HEK293 (cell line): ENCODE results near the gene RIMS4.

Experiments used
- CTCF ChIA-PET: fragments of 350-600 bp; formaldehyde crosslinking; extraction: SDS; loops from one replicate; lab custom pipeline; 2021; ENCODE audit warnings: antibody characterized with exemption; lab: Yijun Ruan, JAX
- POLR2A ChIA-PET: fragments of 300-600 bp; formaldehyde crosslinking; extraction: SDS; loops from one replicate; lab custom pipeline; 2020; ENCODE audit warnings: antibody characterized with exemption, inconsistent platforms; lab: Yijun Ruan, JAX
- H3K27ac ChIP-seq: fragments of 200-500 bp; sonication (Bioruptor generic); 2 replicates; pipeline ENCODE4 v1.5.1; 2014; ENCODE audit warnings: low read depth, low read length, control low read depth, inconsistent platforms; ENCODE audit errors: extremely low read depth
- H3K36me3 ChIP-seq, 2 experiments: fragments of 200-500 bp in 1 of 2; sonication (Bioruptor generic) in 1 of 2; 1 replicate in 1 of 2; 2 replicates in 1 of 2; pipeline ENCODE4 v1.5.1; 2014 to 2017; ENCODE audit warnings: inconsistent platforms in 2 of 2, low read length in 2 of 2; ENCODE audit not compliant: control insufficient read depth in 2 of 2, insufficient read depth in 1 of 2
- H3K4me1 ChIP-seq: fragments of 200-500 bp; sonication (Bioruptor generic); 2 replicates; pipeline ENCODE4 v1.5.1; 2014; ENCODE audit warnings: mild to moderate bottlenecking, low read length, inconsistent platforms; ENCODE audit not compliant: control insufficient read depth, insufficient read depth
- H3K4me3 ChIP-seq: 2 replicates; pipeline ENCODE4 v1.5.1; 2011; ENCODE audit warnings: low read depth, mild to moderate bottlenecking, control low read depth, low read length, moderate library complexity
- H3K9me3 ChIP-seq: fragments of 200-500 bp; sonication (Bioruptor generic); 2 replicates; pipeline ENCODE4 v1.5.1; 2014; ENCODE audit warnings: low read depth, low read length, inconsistent platforms; ENCODE audit not compliant: control insufficient read depth, insufficient read depth
- GFI1B ChIP-seq: fragments of 450-650 bp; formaldehyde crosslinking; IDR thresholded peaks from 2 replicates; pipeline ENCODE4 v1.5.1; 2016; ENCODE audit warnings: missing biosample characterization, missing genetic modification characterization
- GLIS1 ChIP-seq: fragments of 450-650 bp; formaldehyde crosslinking; IDR thresholded peaks from 2 replicates; pipeline ENCODE4 v1.5.1; 2016; ENCODE audit warnings: missing biosample characterization, missing genetic modification characterization
- IKZF3 ChIP-seq: fragments of 450-650 bp; IDR thresholded peaks from 2 replicates; pipeline ENCODE4 v1.5.0; 2018; ENCODE audit warnings: missing biosample characterization, mild to moderate bottlenecking, missing genetic modification characterization, moderate library complexity
- KLF1 ChIP-seq: fragments of 450-650 bp; formaldehyde crosslinking; IDR thresholded peaks from 2 replicates; pipeline ENCODE4 v1.5.1; 2016; ENCODE audit warnings: missing biosample characterization, missing genetic modification characterization
- KLF16 ChIP-seq: fragments of 450-650 bp; formaldehyde crosslinking; IDR thresholded peaks from 2 replicates; pipeline ENCODE4 v1.5.1; 2017; ENCODE audit warnings: missing biosample characterization, missing genetic modification characterization
- REPIN1 ChIP-seq: fragments of 450-650 bp; formaldehyde crosslinking; IDR thresholded peaks from 2 replicates; pipeline ENCODE4 v1.5.1; 2017; ENCODE audit warnings: missing biosample characterization, missing genetic modification characterization, low read depth
- ZIC2 ChIP-seq: fragments of 450-650 bp; formaldehyde crosslinking; IDR thresholded peaks from 2 replicates; pipeline ENCODE4 v1.5.1; 2016; ENCODE audit warnings: missing biosample characterization, missing genetic modification characterization
- ZNF302 ChIP-seq: fragments of 450-650 bp; formaldehyde crosslinking; IDR thresholded peaks from 2 replicates; pipeline ENCODE4 v1.5.1; 2016; ENCODE audit warnings: missing biosample characterization, missing genetic modification characterization, low read depth
- ZNF548 ChIP-seq: fragments of 450-650 bp; formaldehyde crosslinking; IDR thresholded peaks from 2 replicates; pipeline ENCODE4 v1.5.1; 2016; ENCODE audit warnings: missing biosample characterization, missing genetic modification characterization
- ZNF555 ChIP-seq: fragments of 450-650 bp; formaldehyde crosslinking; conservative IDR thresholded peaks from 2 replicates; pipeline ENCODE4 v1.5.1; 2017; ENCODE audit warnings: missing biosample characterization, mild to moderate bottlenecking, missing genetic modification characterization, inconsistent platforms
- ZNF660 ChIP-seq: fragments of 450-650 bp; IDR thresholded peaks from 2 replicates; pipeline ENCODE4 v1.5.1; 2018; ENCODE audit warnings: missing biosample characterization, mild to moderate bottlenecking, missing genetic modification characterization
- ZNF768 ChIP-seq: fragments of 450-650 bp; formaldehyde crosslinking; IDR thresholded peaks from 2 replicates; pipeline ENCODE4 v1.5.1; 2018; ENCODE audit warnings: missing biosample characterization, mild to moderate bottlenecking, missing genetic modification characterization
- ZNF777 ChIP-seq: fragments of 450-650 bp; formaldehyde crosslinking; IDR thresholded peaks from 2 replicates; pipeline ENCODE4 v1.5.1; 2017; ENCODE audit warnings: missing biosample characterization, missing genetic modification characterization, borderline replicate concordance
- TF ChIP-seq, protein P1 (sequence below): fragments of 450-650 bp; formaldehyde crosslinking; IDR thresholded peaks from 2 replicates; pipeline ENCODE4 v1.5.1; 2017; ENCODE audit warnings: missing biosample characterization, missing genetic modification characterization
- TF ChIP-seq, protein P2 (sequence below): fragments of 450-650 bp; formaldehyde crosslinking; IDR thresholded peaks from 2 replicates; pipeline ENCODE4 v1.5.1; 2016; ENCODE audit warnings: missing biosample characterization, missing genetic modification characterization
- TF ChIP-seq, protein P3 (sequence below): fragments of 450-650 bp; formaldehyde crosslinking; IDR thresholded peaks from 2 replicates; pipeline ENCODE4 v1.5.1; 2017; ENCODE audit warnings: missing biosample characterization, mild to moderate bottlenecking, missing genetic modification characterization, moderate library complexity

Gene RIMS4

DNA sequence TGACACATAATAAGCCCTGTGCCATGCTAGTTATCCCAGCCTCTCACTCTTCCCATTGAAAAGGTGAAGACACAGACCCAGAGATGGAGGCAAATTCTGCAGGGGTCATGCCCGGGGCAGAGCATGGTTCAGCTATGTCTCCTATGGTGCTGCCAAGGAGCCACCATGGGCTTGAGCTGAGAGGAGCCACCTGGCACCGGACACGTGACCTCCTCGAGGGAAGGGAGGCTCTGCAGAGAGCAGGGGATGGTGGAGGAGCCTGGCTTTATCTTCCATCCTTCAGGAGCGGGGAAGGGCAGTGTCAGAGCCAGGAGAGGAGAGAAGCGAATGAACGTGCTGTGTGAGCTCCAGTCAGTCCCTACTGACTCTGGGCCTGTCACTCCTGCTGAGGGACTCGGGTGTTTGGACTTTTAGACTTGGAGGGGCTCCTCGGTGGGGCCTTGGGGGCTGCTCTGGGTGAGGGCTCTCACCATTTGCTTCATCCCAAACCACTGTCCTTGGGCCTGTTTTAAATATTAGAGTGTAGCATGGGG lies 106.3 kb downstream of the RIMS4 start:
- CTCF ChIA-PET, result interaction anchor here (0.7 to 1.5 kb wide), 2 partner anchors 19 to 465 kb away, joined by 3 to 4 read pairs; no protein-coding TSS in a partner anchor
- Histone ChIP-seq H3K27ac (no peak overlapping the region), H3K4me3 (no peak overlapping the region), H3K9me3 (no peaks in the 10 kb centered on the region), H3K4me1 (no peaks in the 10 kb centered on the region), H3K36me3 (no peaks in the 10 kb centered on the region)
- TF ChIP-seq ZNF555 (no peak), ZNF660 (tag by site-specific recombination) (no peak), IKZF3 (no peak), ZNF768 (tag by site-specific recombination) (no peak)
- TF ChIP-seq, protein P1, sequence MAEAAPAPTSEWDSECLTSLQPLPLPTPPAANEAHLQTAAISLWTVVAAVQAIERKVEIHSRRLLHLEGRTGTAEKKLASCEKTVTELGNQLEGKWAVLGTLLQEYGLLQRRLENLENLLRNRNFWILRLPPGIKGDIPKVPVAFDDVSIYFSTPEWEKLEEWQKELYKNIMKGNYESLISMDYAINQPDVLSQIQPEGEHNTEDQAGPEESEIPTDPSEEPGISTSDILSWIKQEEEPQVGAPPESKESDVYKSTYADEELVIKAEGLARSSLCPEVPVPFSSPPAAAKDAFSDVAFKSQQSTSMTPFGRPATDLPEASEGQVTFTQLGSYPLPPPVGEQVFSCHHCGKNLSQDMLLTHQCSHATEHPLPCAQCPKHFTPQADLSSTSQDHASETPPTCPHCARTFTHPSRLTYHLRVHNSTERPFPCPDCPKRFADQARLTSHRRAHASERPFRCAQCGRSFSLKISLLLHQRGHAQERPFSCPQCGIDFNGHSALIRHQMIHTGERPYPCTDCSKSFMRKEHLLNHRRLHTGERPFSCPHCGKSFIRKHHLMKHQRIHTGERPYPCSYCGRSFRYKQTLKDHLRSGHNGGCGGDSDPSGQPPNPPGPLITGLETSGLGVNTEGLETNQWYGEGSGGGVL (tag by site-specific recombination), result no peak
- POLR2A ChIA-PET, result no interaction called here

DNA sequence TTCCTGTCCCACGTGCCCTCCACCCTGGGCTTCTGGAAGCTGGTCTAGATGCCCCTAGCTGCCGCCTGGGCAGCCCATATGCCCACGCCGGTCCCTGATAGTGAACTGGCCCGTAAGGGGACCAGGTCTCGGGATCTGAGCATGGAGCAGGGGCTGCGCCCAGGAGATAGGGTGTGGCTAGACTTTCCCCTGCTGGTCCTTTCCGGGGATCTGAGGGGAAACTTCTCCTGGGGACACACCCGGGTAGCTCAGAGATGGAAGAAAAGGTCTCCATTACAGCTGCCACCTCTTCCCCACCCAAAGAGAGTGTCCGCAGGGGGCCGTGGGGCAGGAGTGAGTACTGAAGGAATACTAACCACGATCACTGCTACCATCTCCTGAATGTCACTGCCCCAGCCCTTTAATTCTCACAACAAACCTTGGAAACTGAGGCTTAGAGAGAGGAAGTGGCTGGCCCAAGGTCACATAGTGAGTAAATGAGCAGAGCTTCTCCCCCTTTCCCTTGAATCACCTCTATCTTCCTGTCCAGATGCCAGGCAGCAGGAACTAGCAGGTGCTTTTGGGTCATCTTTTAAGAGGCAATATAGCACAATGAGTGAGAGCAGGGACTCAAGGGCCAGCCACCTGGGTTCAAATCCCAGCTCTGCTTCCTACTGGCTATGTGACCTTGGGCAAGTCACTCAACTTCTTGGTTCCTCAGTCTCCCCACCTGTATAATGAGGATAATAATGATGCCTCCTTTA lies 107.0 kb downstream of the RIMS4 start:
- POLR2A ChIA-PET, result no interaction called here

DNA sequence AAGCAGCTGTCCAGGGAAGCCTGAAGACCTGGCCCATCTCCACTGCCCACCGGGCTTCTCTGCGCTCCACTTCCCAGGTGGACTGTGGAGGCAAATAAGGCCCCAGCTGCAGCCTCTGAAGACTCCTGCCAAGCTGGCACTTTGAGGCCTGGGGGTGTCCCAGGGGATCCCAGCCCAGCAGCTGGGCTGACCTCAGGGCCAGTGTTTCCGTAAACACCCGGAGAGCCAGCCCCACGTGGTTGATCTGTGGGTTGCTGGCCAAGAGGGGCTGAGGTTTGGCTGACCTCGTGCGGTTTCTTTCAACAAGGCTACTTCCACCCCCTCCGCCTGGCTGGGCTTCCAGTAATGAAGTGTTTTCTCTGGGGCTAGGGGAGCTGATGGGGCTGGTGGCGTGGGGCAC lies 107.6 kb downstream of the RIMS4 start:
- no peaks in the 10 kb centered on the region for H3K9me3 ChIP-seq
- H3K36me3 ChIP-seq, result no peaks in the 10 kb centered on the region
- ChIA-PET CTCF (interaction anchor here (0.6 to 1.5 kb wide), 6 partner anchors 10 to 484 kb away, joined by 3 to 4 read pairs (median 3); partner anchors contain the start of gene CCN5), POLR2A (no interaction called here)
- no peaks in the 10 kb centered on the region for H3K4me1 ChIP-seq
- H3K4me3 ChIP-seq, result no peak overlapping the region
- H3K27ac ChIP-seq, result no peak overlapping the region
- TF ChIP-seq IKZF3 (peak; percentile 32; the same call in 1 of the 2 replicates), ZIC2 (tag by site-specific recombination) (peak; percentile 76), GFI1B (tag by site-specific recombination) (no peak), ZNF777 (tag by site-specific recombination) (no peak), KLF16 (tag by site-specific recombination) (no peak), GLIS1 (peak; percentile 83), REPIN1 (no peak)
- TF ChIP-seq, protein P2, sequence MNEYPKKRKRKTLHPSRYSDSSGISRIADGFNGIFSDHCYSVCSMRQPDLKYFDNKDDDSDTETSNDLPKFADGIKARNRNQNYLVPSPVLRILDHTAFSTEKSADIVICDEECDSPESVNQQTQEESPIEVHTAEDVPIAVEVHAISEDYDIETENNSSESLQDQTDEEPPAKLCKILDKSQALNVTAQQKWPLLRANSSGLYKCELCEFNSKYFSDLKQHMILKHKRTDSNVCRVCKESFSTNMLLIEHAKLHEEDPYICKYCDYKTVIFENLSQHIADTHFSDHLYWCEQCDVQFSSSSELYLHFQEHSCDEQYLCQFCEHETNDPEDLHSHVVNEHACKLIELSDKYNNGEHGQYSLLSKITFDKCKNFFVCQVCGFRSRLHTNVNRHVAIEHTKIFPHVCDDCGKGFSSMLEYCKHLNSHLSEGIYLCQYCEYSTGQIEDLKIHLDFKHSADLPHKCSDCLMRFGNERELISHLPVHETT, result no peak
- TF ChIP-seq, protein P3, sequence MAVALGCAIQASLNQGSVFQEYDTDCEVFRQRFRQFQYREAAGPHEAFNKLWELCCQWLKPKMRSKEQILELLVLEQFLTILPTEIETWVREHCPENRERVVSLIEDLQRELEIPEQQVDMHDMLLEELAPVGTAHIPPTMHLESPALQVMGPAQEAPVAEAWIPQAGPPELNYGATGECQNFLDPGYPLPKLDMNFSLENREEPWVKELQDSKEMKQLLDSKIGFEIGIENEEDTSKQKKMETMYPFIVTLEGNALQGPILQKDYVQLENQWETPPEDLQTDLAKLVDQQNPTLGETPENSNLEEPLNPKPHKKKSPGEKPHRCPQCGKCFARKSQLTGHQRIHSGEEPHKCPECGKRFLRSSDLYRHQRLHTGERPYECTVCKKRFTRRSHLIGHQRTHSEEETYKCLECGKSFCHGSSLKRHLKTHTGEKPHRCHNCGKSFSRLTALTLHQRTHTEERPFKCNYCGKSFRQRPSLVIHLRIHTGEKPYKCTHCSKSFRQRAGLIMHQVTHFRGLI (tag by site-specific recombination), result 0 out of 2 replicates have a peak, but pooled peaks have one; percentile 28

More for the DNA sequence above, 107.0 kb downstream of the RIMS4 start:
- Histone ChIP-seq H3K36me3 (no peaks in the 10 kb centered on the region), H3K4me3 (no peak overlapping the region), H3K27ac (no peak overlapping the region), H3K9me3 (no peaks in the 10 kb centered on the region), H3K4me1 (no peaks in the 10 kb centered on the region)
- CTCF ChIA-PET, result interaction anchor here (0.6 to 1.5 kb wide), 6 partner anchors 12 to 485 kb away, joined by 3 to 4 read pairs (median 3); partner anchors contain the start of gene CCN5
- TF ChIP-seq ZNF302 (tag by site-specific recombination) (no peak), KLF1 (tag by site-specific recombination) (0 out of 2 replicates have a peak, but pooled peaks have one; percentile 36), ZNF548 (no peak)
